SIG-M5 treated with dmso at 0.1 percent for 504 hours (cell line): ENCODE measurements around the gene GRID2.

ENCODE experiments used
- DNase-seq: peaks from one replicate; lab custom pipeline; 2025; ENCODE audit not compliant: unreplicated experiment; lab: John Stamatoyannopoulos, UW

The GRID2 gene

GRCh38 chr4:93467484-93468155 is 1163.9 kb downstream of the GRID2 start:
- DNase-seq, result no peak

GRCh38 chr4:93469560-93469959 is 1165.8 kb downstream of the GRID2 start:
- no peak for DNase-seq

GRCh38 chr4:93475730-93476129 is 1172.0 kb downstream of the GRID2 start:
- no peak for DNase-seq

DNA sequence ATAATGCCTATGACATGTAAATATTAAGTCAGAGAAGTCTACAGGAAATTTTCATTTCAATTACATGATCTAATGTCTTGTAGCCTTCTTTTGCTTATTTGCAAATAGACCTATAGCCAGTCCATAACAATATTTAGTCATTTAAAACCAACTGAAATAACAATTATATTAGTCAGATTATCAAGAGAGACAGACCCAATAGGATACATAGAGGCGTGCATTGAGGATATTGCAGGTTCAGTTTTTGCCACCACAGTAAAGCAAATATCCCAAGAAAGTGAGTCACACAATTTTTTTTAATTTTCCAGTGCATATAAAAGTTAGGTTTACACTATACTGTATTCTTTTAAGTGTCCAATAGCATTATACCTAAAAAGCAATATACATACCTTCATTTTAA is 1175.0 kb downstream of the GRID2 start:
- DNase-seq, result no peak

GRCh38 chr4:93480452-93480851 is 1176.7 kb downstream of the GRID2 start:
- DNase-seq, result no peak

DNA sequence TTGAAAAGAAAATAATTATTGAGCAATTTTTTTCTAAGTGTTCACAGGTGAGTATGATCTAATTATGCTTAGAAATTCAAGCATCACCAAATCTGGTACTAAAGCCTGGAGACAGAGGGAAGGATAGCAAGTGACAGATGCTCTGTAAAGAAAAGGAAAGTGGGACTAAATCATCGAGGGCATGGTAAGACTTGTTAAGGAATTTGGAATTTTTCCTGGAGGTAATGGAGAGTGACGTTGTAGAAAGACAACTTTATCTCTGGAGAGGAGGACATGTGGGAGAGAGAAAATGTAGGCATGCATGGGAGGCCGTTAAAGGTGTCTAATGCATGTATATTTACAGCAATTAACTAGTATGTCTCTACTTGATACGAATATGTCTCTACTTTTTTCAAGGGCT is 1191.6 kb downstream of the GRID2 start:
- DNase-seq, result no peak

DNA sequence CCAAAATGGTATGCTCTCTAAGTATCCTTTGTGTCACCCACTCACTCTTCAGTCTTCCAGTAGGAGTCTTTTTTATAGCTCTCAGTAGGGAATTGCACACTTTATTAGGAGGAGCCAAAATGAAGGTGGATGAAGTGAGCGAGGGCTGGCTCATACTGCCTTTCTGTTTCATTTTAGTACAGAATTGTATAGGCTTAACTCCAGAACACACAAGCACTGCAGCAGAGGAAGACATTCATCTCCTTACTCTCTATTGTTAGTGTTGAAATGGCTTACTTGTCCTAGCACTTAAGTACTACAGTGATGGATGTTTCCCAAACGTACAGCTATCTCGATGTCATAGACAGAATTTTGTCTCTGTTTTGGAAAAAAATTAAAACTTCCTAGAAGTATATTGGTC is 1197.5 kb downstream of the GRID2 start:
- no peak for DNase-seq

DNA sequence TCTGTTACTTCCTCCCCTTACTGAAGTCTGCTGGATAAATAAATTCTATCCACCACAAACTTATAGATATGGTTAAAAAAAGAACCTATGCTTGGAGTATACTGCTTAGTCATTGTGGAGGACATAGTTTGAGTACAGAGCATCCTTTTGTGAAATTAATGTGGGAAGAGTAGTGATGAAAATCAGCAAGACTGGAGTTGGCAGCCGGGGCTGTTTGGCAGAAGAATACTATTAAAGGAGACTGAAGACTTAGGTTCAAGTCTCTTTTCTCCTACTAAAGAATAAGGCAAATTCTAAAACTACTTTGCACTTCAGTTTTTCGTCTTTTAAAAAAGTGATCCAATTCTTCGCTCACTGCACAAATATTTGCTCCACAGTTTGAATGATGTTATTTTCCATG is 1198.2 kb downstream of the GRID2 start:
- DNase-seq, result no peak

DNA sequence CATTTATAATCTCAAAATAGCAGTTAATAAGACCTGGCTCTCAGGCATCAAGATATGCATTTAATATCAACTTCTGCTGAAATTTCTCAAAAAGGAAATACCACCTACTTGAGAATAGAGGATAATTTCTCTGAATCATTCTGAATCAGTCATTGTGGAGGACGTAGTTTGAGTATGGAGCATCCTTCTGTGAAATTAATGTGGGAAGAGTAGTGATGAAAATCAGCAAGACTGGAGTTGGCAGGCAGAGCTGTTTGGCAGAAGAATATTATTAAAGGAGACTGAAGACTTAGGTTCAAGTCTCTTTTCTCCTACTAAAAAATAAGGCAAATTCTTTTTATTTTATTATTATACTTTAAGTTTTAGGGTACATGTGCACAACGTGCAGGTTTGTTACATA is 1199.2 kb downstream of the GRID2 start:
- no peak for DNase-seq

DNA sequence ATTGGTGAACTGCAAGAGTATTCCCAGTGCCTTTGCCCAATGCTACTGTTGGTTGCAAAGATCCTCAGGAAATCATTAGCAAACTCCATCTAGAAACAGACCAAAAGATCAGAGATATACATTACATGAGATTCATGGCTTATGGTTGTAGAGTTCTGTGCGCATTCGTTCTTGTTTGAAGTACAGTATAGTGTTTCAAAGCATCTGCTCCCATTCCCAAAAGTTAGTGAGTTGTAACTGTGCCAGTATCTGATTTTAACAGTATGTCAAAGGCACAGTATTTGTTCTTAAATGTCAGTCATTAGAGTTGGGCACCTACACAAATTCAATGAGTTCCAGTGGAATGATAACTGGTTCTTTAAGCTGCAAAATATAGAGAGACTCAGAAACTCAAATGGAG is 1210.1 kb downstream of the GRID2 start:
- no peak for DNase-seq

GRCh38 chr4:93515208-93515607 is 1211.4 kb downstream of the GRID2 start:
- no peak for DNase-seq

DNA sequence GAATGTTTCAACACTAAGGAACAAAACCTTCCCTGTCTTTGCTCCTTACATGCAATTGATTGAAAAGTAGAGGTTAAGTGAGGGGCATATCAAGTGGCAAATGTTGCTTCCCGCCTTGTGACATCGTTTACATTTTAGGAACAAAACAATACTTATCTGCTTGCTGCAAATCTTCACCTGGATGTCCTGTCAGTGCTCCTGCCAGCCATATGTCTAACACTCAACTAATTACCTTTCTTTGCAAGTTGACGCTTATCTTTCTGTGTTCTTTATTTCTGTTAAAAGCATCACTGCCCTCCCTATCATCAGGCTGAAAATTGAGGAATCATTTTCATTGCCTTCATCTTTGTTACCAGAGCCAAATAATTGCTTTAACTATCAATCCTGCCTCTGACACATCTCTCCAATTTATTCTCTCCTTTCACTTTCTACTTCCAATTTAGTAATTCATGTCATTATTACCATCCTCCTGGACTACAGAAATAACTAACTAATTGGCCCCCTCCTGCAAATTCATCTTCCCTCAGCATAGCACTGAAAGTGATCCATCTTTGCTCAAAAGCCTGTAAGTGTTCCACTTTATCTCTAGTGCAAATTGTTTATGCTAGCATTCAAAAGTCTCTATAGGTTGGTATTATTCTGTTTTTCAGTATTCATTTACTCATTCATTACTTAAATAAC is 1226.1 kb downstream of the GRID2 start:
- no peak for DNase-seq

- no peak for DNase-seq
These were observed 1228.5 kb downstream of the GRID2 start for GRCh38 chr4:93532234-93532633.

DNA sequence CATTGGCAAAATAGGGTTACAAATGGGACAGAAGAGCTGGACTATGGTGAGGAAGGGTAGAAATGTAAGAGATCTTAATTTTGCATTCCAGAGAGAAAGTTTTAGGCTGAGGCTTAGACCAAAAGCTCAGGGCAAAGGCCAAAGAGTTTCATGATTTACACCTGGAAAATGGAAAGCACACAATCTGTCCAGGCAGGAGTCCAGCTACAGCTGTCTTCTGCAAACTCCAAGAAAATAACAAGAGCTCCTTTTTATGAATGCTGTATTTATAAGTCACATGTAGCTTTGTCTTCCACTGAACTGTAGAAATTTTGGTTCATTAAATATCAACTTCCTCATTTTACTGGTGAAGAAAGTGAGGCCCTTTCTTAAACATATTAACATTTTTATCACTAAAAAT is 1236.8 kb downstream of the GRID2 start:
- DNase-seq, result no peak

DNA sequence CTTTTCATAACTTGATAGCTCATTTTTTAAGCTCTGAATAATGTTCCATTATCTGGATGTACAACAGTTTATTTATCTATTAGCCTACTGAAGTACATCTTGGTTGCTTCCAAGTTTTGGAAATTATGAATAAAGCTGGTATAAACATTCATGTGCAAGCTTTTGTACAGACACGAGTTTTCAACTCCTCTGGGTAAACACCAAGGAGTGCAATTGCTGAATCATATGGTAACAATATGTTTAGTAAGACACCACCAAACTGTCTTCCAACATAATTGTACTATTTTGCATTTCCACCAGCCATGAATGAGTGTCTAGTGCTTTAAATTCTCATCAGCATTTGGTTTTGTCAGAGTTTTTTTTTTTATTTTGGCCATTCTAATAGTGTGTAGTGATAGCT is 1258.1 kb downstream of the GRID2 start:
- DNase-seq, result no peak

DNA sequence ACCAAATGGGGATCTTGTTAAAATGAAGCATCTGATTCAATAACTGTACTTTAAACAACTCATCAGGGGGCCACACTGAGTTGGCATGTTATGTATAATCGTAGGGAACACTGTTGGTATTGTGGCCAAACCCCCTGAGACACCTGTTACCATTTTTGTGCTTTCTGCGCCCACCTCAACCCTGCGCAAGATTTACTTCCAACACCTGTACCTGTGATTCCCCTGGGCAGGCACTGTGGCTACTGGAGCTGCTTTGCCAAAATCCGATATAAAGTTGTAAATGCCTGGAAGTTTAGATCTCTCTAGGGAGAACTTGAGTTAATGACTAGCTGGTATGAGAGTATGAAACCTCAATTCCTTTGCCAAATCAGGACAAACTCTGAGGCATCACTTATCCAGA is 1265.0 kb downstream of the GRID2 start:
- DNase-seq, result no peak

GRCh38 chr4:93573285-93573684 is 1269.5 kb downstream of the GRID2 start:
- DNase-seq, result no peak

DNA sequence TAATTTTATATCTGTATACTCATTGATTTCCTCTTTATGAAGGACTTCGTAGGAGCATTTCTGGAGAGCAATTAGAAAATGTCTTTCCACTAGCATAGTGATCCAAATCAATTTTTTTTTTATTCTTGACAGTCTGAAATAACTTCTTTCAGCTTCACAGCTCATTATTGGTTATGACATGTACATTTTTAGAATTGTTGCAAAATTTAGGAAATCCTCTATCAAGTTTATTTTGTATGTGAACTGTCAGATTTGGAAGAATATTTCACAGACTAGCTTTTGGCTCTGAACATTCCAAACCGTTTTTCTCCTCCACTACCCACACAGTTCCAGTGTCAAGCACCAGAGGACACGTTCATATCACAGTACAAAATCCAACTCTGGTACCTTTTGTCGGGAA is 1275.2 kb downstream of the GRID2 start:
- DNase-seq, result no peak

- no peak for DNase-seq
These were observed 1301.4 kb downstream of the GRID2 start for GRCh38 chr4:93605163-93605562.

DNA sequence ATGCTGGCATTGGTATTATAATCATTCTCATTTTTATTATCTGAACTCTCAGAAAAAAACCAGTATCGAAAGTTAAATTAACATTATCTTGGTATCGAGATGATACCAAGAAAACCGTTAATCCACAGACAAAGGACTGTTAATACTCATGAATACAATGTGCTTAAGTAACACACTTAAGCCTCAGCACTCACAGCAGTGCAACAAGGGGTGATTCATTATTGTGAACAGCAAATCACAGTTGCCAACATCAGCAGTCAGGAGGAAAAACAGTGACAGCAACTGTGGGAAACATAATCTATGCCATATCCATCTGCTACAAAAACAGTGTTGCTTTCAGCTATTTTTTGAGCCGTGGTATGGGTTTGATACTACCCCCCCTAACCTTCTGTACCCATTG is 1313.8 kb downstream of the GRID2 start:
- DNase-seq, result no peak

DNA sequence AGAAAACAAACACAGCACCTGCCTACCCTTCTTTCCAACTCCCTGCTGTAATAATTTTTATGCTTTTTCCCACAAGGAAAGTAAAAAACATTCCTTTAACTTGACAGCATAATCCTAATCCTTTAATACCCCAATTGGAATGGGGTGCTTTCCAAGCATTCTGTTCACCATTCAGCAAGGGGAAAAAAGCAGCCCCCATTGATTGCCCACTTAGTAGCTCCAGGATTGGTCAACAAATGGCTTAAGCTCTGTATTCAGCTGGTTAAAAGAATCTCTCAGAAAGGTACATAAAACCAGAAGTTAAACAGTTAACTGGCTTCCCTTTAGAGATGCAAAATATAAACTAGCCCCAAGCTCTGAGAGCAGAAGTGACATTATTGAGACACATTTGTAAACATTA is 1330.0 kb downstream of the GRID2 start:
- no peak for DNase-seq

- DNase-seq, result no peak
These were observed 1332.2 kb downstream of the GRID2 start for GRCh38 chr4:93635943-93636342.

DNA sequence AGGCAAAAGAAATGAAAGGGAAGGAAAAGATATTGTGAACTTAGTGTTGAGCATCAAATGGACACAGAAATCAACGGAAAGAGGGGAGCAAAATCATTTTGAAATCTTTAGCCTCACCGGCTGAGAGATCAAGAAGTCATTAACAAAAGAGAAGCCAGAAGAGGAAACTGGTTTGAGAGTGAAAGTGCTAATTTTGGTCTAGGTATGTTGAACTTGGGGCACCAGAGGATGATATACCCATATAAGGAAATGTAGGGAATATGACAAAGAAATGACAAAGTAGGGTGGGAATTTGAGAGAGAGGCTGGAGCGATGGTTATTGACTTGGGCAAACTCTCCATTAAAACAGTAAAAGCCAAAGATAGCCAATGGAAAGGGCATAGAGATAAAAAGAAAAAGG is 1341.4 kb downstream of the GRID2 start:
- no peak for DNase-seq
